ENCODE measurements around the gene CCDC28B. TPM values are rescaled to one million over a fixed set of nuclear protein-coding genes. Genes with fewer than 3 reads are reported as not detected.

The CCDC28B gene
- total RNA-seq, 1 donor from 2014 or later = 56.9 TPM

GRCh38 chr1:32197837-32198236 lies 2.6 kb upstream of the CCDC28B start:
- Mint-ChIP-seq H3K36me3 (ENCODE audit: low read depth) (peaks cover 64% of the 10 kb centered on the region), H3K27me3 (no peaks in the 10 kb centered on the region), H3K4me1 (peaks cover 34% of the 10 kb centered on the region), H3K27ac (no peak overlapping the region), H3K9me3 (no peaks in the 10 kb centered on the region), H3K4me3 (no peak overlapping the region)
- CTCF ChIA-PET = no interaction called here
- DNase-seq (no peak), ATAC-seq (ENCODE audit: low read depth) (no peak)
- POLR2A ChIA-PET = interaction anchor here (0.9 to 2.9 kb wide), 7 partner anchors 18 to 162 kb away, joined by 3 to 15 read pairs (median 4); partner anchors contain the start of genes LCK, MARCKSL1, TMEM39B and TXLNA
- intact Hi-C loops (cut with micrococcal nuclease) = no loop called here
- TF ChIP-seq CTCF (IDR thresholded peaks at IDR 0.05) = no peak

GRCh38 chr1:32198237-32199042 lies 2.0 kb upstream of the CCDC28B start:
- Mint-ChIP-seq H3K27ac (peak overlapping the region; percentile 43), H3K4me3 (no peak overlapping the region), H3K36me3 (ENCODE audit: low read depth) (peaks cover 62% of the 10 kb centered on the region), H3K9me3 (no peaks in the 10 kb centered on the region), H3K4me1 (peaks cover 37% of the 10 kb centered on the region), H3K27me3 (no peaks in the 10 kb centered on the region)
- ChIA-PET CTCF (interaction anchor here (1.0 kb wide), 1 partner anchor 57 kb away, joined by 3 read pairs; no protein-coding TSS in a partner anchor), POLR2A (interaction anchor here (0.5 to 2.9 kb wide), 6 partner anchors 18 to 184 kb away, joined by 3 to 15 read pairs (median 3); partner anchors contain the start of genes LCK and TXLNA)
- DNase-seq (no peak), ATAC-seq (ENCODE audit: low read depth) (no peak)
- intact Hi-C loops (cut with micrococcal nuclease) = no loop called here
- TF ChIP-seq CTCF (IDR thresholded peaks at IDR 0.05) = no peak

GRCh38 chr1:32199043-32199716 lies 1.2 kb upstream of the CCDC28B start:
- CTCF ChIA-PET = interaction anchor here (1.0 kb wide), 1 partner anchor 56 kb away, joined by 3 read pairs; no protein-coding TSS in a partner anchor
- no peaks in the 10 kb centered on the region for H3K27me3 Mint-ChIP-seq
- POLR2A ChIA-PET = interaction anchor here (0.5 to 2.9 kb wide), 3 partner anchors 19 to 183 kb away, joined by 3 to 15 read pairs (median 3); partner anchors contain the start of genes LCK and TXLNA
- ATAC-seq (ENCODE audit: low read depth) (no peak), DNase-seq (no peak)
- TF ChIP-seq CTCF (IDR thresholded peaks at IDR 0.05) = no peak
- H3K36me3 Mint-ChIP-seq (ENCODE audit: low read depth) = peaks cover 62% of the 10 kb centered on the region
- H3K4me3 Mint-ChIP-seq = no peak overlapping the region
- H3K9me3 Mint-ChIP-seq = no peaks in the 10 kb centered on the region
- H3K27ac Mint-ChIP-seq = no peak overlapping the region
- peaks cover 42% of the 10 kb centered on the region for H3K4me1 Mint-ChIP-seq
- intact Hi-C loops (cut with micrococcal nuclease) = no loop called here

- CTCF ChIA-PET = interaction anchor here (1.5 to 3.1 kb wide), 2 partner anchors 16 to 19 kb away, joined by 4 to 23 read pairs; no protein-coding TSS in a partner anchor
Measured at GRCh38 chr1:32199717-32200072, 700 bp upstream of the CCDC28B start.

More at GRCh38 chr1:32199717-32200072, 700 bp upstream of the CCDC28B start:
- TF ChIP-seq CTCF (IDR thresholded peaks at IDR 0.05) = no peak
- intact Hi-C loops (cut with micrococcal nuclease) = loop anchor here (1.0 to 5.0 kb wide), 8 partner anchors 19 to 411 kb away; partner anchors contain the start of genes EIF3I, HDAC1, KPNA6 and LCK
- Mint-ChIP-seq H3K27me3 (no peaks in the 10 kb centered on the region), H3K27ac (peak overlapping the region; percentile 87), H3K9me3 (no peaks in the 10 kb centered on the region), H3K4me1 (peaks cover 43% of the 10 kb centered on the region), H3K36me3 (ENCODE audit: low read depth) (peaks cover 61% of the 10 kb centered on the region), H3K4me3 (peak overlapping the region; percentile 87)
- no peak for DNase-seq
- POLR2A ChIA-PET = interaction anchor here (1.0 to 3.1 kb wide), 11 partner anchors 12 to 151 kb away, joined by 3 to 37 read pairs (median 13); partner anchors contain the start of genes EIF3I, KPNA6, LCK and MARCKSL1
- no peak for ATAC-seq (ENCODE audit: low read depth)

Measured in activated B cell treated with CpG ODN at 0.5 μM for 24 hours (primary cell).